IPS DF 4.7 (cell line): ENCODE data around the gene PARD3.

ENCODE experiments used
- DNase-seq: peaks from one replicate; pipeline ENCODE4 v3.0.0-alpha.2; 2013; ENCODE audit warnings: low spot score; ENCODE audit errors: extremely low read depth

The PARD3 gene

GRCh38 chr10:34506786-34507185 is 308.3 kb downstream of the PARD3 start:
- DNase-seq = no peak

- DNase-seq = no peak
These were observed 309.8 kb downstream of the PARD3 start for GRCh38 chr10:34505338-34505737.

- no peak for DNase-seq
These were observed 310.6 kb downstream of the PARD3 start for GRCh38 chr10:34504534-34504933.

- DNase-seq = no peak
These were observed 311.4 kb downstream of the PARD3 start for GRCh38 chr10:34503704-34504103.

- no peak for DNase-seq
These were observed 315.4 kb downstream of the PARD3 start for GRCh38 chr10:34499612-34500279.

GRCh38 chr10:34498821-34499220 is 316.3 kb downstream of the PARD3 start:
- DNase-seq = no peak

- no peak for DNase-seq
These were observed 319.2 kb downstream of the PARD3 start for GRCh38 chr10:34495938-34496337.

- no peak for DNase-seq
These were observed 321.1 kb downstream of the PARD3 start for GRCh38 chr10:34494012-34494411.

GRCh38 chr10:34492081-34492480 is 323.0 kb downstream of the PARD3 start:
- DNase-seq = no peak

GRCh38 chr10:34491678-34492077 is 323.4 kb downstream of the PARD3 start:
- no peak for DNase-seq

- no peak for DNase-seq
These were observed 324.9 kb downstream of the PARD3 start for GRCh38 chr10:34489973-34490745.

- no peak for DNase-seq
These were observed 325.7 kb downstream of the PARD3 start for GRCh38 chr10:34489411-34489810.

- no peak for DNase-seq
These were observed 326.5 kb downstream of the PARD3 start for GRCh38 chr10:34488476-34489130.

- no peak for DNase-seq
These were observed 329.1 kb downstream of the PARD3 start for GRCh38 chr10:34486008-34486407.

GRCh38 chr10:34484164-34484563 is 330.9 kb downstream of the PARD3 start:
- DNase-seq = no peak

GRCh38 chr10:34480345-34480744 is 334.8 kb downstream of the PARD3 start:
- DNase-seq = no peak

GRCh38 chr10:34479520-34480179 is 335.4 kb downstream of the PARD3 start:
- DNase-seq = no peak

GRCh38 chr10:34477249-34477648 is 337.8 kb downstream of the PARD3 start:
- no peak for DNase-seq

GRCh38 chr10:34476608-34477007 is 338.5 kb downstream of the PARD3 start:
- DNase-seq = no peak

GRCh38 chr10:34475786-34476185 is 339.3 kb downstream of the PARD3 start:
- no peak for DNase-seq

- no peak for DNase-seq
These were observed 339.8 kb downstream of the PARD3 start for GRCh38 chr10:34475274-34475646.
